Endothelial cell of umbilical vein (primary cell): ENCODE measurements around the gene MPDZ. TPM values are rescaled to one million over a fixed set of nuclear protein-coding genes. Genes with fewer than 3 reads are reported as not detected.
A peak's percentile ranks its signal among the peaks of the same experiment; 100 is the strongest.

ENCODE experiments used
- BruUV-seq: library from RNA; stranded (reverse); fragments of 400-500 nt; replicated peaks from 2 replicates; lab custom pipeline; 2021; lab: Mats Ljungman, UMichigan
- CTCF ChIA-PET: fragments of 300-600, 350-600 bp; sonication (Branson Sonifier 250); formaldehyde crosslinking; loops from one replicate; lab custom pipeline; 2021; ENCODE audit warnings: antibody characterized with exemption, inconsistent platforms; lab: Charles Lee
- POLR2A ChIA-PET: fragments of 300-600, 350-600 bp; sonication (Branson Sonifier 250); formaldehyde crosslinking; loops from one replicate; lab custom pipeline; 2021; ENCODE audit warnings: antibody characterized with exemption, inconsistent platforms; lab: Charles Lee
- DNase-seq: peaks from one replicate; pipeline ENCODE4 v3.0.0-alpha.2; 2011; ENCODE audit warnings: low read depth, low spot score
- FAIRE-seq: peaks from 2 replicates; lab custom pipeline; 2011; peaks lifted over from hg19 to GRCh38; lab: Jason Lieb, UNC
- H2AFZ ChIP-seq: 2 replicates; pipeline ENCODE4 v1.6.0; 2012; ENCODE audit warnings: low read depth, low read length, control low read depth, inconsistent platforms
- H3K27ac ChIP-seq: 2 replicates; pipeline ENCODE4 v1.5.1; 2011; ENCODE audit warnings: low read depth, mild to moderate bottlenecking, control low read depth, low read length, moderate library complexity; ENCODE audit not compliant: insufficient read depth
- H3K27me3 ChIP-seq, 2 experiments: 2 replicates each; pipeline versions ENCODE4 v1.6.0 to v1.6.1; 2011; ENCODE audit warnings: low read length in 2 of 2, mixed read lengths in 1 of 2; ENCODE audit not compliant: control insufficient read depth in 2 of 2, insufficient read depth in 2 of 2
- H3K36me3 ChIP-seq, 2 experiments: 2 replicates in 1 of 2; 3 replicates in 1 of 2; pipeline ENCODE4 v1.5.1; 2011; ENCODE audit warnings: low read length in 2 of 2, mild to moderate bottlenecking in 1 of 2, moderate library complexity in 1 of 2; ENCODE audit not compliant: control insufficient read depth in 2 of 2, insufficient read depth in 2 of 2; ENCODE audit errors: extremely low read depth in 1 of 2
- H3K4me1 ChIP-seq: 3 replicates; pipeline ENCODE4 v1.5.1; 2011; ENCODE audit warnings: mild to moderate bottlenecking, low read length; ENCODE audit not compliant: control insufficient read depth, insufficient read depth; ENCODE audit errors: extremely low read depth
- H3K4me2 ChIP-seq: 2 replicates; pipeline ENCODE4 v1.6.1; 2011; ENCODE audit warnings: low read length, control low read depth, mixed read lengths; ENCODE audit not compliant: insufficient read depth
- H3K4me3 ChIP-seq, 3 experiments: fragments of 200-600 bp in 1 of 3; sonication (generic), shearing (Covaris generic) in 1 of 3; replicated peaks in 1 of 3; 2 replicates each; pipeline ENCODE4 v1.5.1; 2011 to 2016; ENCODE audit warnings: control low read depth in 3 of 3, low read length in 3 of 3, mild to moderate bottlenecking in 2 of 3, inconsistent platforms in 1 of 3, low read depth in 1 of 3, moderate library complexity in 1 of 3; ENCODE audit not compliant: insufficient read depth in 1 of 3
- H3K79me2 ChIP-seq: 2 replicates; pipeline ENCODE4 v1.6.0; 2012; ENCODE audit warnings: low read length, inconsistent platforms; ENCODE audit not compliant: control insufficient read depth, insufficient read depth
- H3K9ac ChIP-seq: replicated peaks from 2 replicates; pipeline ENCODE3; 2011; ENCODE audit warnings: low read length, control low read depth; ENCODE audit not compliant: insufficient read depth; ENCODE audit errors: extremely low read depth
- H3K9me1 ChIP-seq: replicated peaks from 3 replicates; pipeline ENCODE4 v1.6.0; 2011; ENCODE audit warnings: mild to moderate bottlenecking, low read length; ENCODE audit not compliant: control insufficient read depth, insufficient read depth; ENCODE audit errors: extremely low read depth
- H3K9me3 ChIP-seq: replicated peaks from 2 replicates; pipeline ENCODE4 v1.5.1; 2012; ENCODE audit warnings: low read length, inconsistent platforms; ENCODE audit not compliant: control insufficient read depth, insufficient read depth
- H4K20me1 ChIP-seq: replicated peaks from 2 replicates; pipeline ENCODE3; 2011; ENCODE audit warnings: mild to moderate bottlenecking, low read length; ENCODE audit not compliant: control insufficient read depth, insufficient read depth; ENCODE audit errors: extremely low read depth
- EZH2 ChIP-seq: IDR thresholded peaks from 2 replicates; pipeline ENCODE4 v1.6.1; 2012; ENCODE audit warnings: borderline replicate concordance, low read depth, mild to moderate bottlenecking, moderate library complexity, low read length, inconsistent platforms; ENCODE audit not compliant: severe bottlenecking
- FOS ChIP-seq: IDR thresholded peaks from 2 replicates; pipeline ENCODE4 v1.6.1; 2011; ENCODE audit warnings: mild to moderate bottlenecking, low read length, moderate library complexity, borderline replicate concordance; ENCODE audit not compliant: insufficient read depth
- MYC ChIP-seq: IDR thresholded peaks from one replicate; pipeline ENCODE4 v1.6.1; 2011; ENCODE audit warnings: mild to moderate bottlenecking, low read depth, low read length
- dilution Hi-C: fragments of 300-500 bp; cut with MboI; formaldehyde crosslinking; loops from one replicate; pipeline ENCODE4 v1.15.0; 2019; ENCODE audit warnings: low sequenced_read_pairs; ENCODE audit not compliant: extremely low pct_ligation_motif_present
- intact Hi-C: fragments of 100-400 bp; cut with micrococcal nuclease; formaldehyde crosslinking; loops from one replicate; pipeline ENCODE4 v1.10.0; 2022
- polyA plus RNA-seq, 4 experiments: library from polyadenylated mRNA; depleted of rRNA in 3 of 4; stranded (reverse) in 3 of 4; unstranded in 1 of 4; fragments of >200 nt; gene quantifications; 2 replicates each; pipeline versions ENCODE4 v1.2.1 to v1.2.3, GENCODE V29; 2011 to 2012; ENCODE audit warnings: missing spikeins in 1 of 4
- total RNA-seq: library from RNA; stranded (reverse); gene quantifications from 2 replicates; pipeline ENCODE4 v1.2.3, GENCODE V29; 2021

Gene MPDZ
- total and polyA plus RNA-seq, 2 donors (not counting 3 experiments of a cell fraction or from before 2014, with no cell fraction given), result 22.3 to 54.4 TPM

DNA sequence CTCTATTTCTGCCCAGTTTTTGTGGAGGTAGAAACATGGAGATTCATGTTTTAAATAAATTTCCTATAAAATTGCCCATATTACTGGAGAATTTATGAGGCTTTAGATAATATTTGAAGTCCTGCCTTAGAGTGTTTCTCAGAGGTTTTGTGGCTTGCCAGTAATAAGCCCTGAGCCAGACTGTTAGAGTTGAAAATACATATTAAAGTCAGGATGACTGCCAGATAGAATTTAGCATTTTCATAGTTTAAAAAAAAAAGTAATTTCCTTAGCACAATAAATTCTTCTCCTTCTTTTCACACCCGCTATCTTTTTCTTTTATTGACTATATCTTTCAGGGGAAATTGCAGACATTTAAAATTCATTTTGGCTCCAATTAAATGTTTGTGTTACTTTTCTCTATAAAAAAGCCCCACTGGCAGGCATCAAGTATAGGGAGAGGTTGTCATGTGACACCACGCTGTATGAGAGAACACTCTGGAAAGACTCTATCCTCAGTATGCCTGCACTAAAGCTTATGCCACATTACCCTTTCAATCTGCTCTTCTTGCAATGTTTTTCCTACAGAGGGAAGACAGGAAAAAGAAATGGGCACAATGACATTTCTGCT lies 135.2 kb downstream of the MPDZ start:
- H3K36me3 ChIP-seq, result peaks cover 4 to 5% of the 10 kb centered on the region in 2 experiments
- ChIA-PET CTCF (interaction anchor here (0.6 to 1.7 kb wide), 2 partner anchors 10 to 12 kb away, joined by 4 to 5 read pairs; no protein-coding TSS in a partner anchor), POLR2A (no interaction called here)
- H2AFZ ChIP-seq, result peak overlapping the region; percentile 36
- H3K9me1 ChIP-seq, result no peaks in the 10 kb centered on the region
- no peaks in the 10 kb centered on the region for H4K20me1 ChIP-seq
- no peak overlapping the region for H3K4me3 ChIP-seq
- H3K9ac ChIP-seq, result no peak overlapping the region
- dilution Hi-C loops (no loop called here), intact Hi-C loops (no loop called here)
- H3K4me1 ChIP-seq, result peaks cover 18% of the 10 kb centered on the region
- no peak overlapping the region for H3K27ac ChIP-seq
- H3K27me3 ChIP-seq, result no peaks in the 10 kb centered on the region
- DNase-seq, result peak; percentile 19
- H3K79me2 ChIP-seq, result no peaks in the 10 kb centered on the region
- no peak overlapping the region for H3K4me2 ChIP-seq
- TF ChIP-seq MYC (no peak), EZH2 (no peak)
- FAIRE-seq, result no peak
- BruUV-seq, result no TSS peak
- H3K9me3 ChIP-seq, result no peaks in the 10 kb centered on the region

GRCh38 chr9:13143281-13143680 lies 136.2 kb downstream of the MPDZ start:
- dilution Hi-C loops, result no loop called here
- H4K20me1 ChIP-seq, result no peaks in the 10 kb centered on the region
- FAIRE-seq, result no peak
- TF ChIP-seq FOS (no peak), EZH2 (no peak)
- H3K79me2 ChIP-seq, result no peaks in the 10 kb centered on the region
- no peak overlapping the region for H3K4me2 ChIP-seq
- H3K4me3 ChIP-seq, result no peak overlapping the region
- peaks cover 4 to 5% of the 10 kb centered on the region in 2 experiments for H3K36me3 ChIP-seq
- CTCF ChIA-PET, result no interaction called here
- no peaks in the 10 kb centered on the region for H3K27me3 ChIP-seq
- H3K9me1 ChIP-seq, result no peaks in the 10 kb centered on the region
- H3K9ac ChIP-seq, result no peak overlapping the region
- POLR2A ChIA-PET, result no interaction called here
- no peak overlapping the region for H3K27ac ChIP-seq
- peaks cover 23% of the 10 kb centered on the region for H3K4me1 ChIP-seq
- no TSS peak for BruUV-seq
- H2AFZ ChIP-seq, result peak overlapping the region; percentile 42
- intact Hi-C loops, result no loop called here
- peak; percentile 61 for DNase-seq
- H3K9me3 ChIP-seq, result no peaks in the 10 kb centered on the region
